SU-DHL-6 (cell line): Measurements from ENCODE around the gene MMP24.

ENCODE experiments used
- CTCF ChIP-seq: fragments of 200-600 bp; sonication (generic); IDR thresholded peaks from one replicate; pipeline ENCODE4 v1.5.1; 2017; ENCODE audit warnings: antibody characterized with exemption, mild to moderate bottlenecking, low read length, moderate library complexity; ENCODE audit not compliant: insufficient read depth, poor library complexity, severe bottlenecking
- EZH2phosphoT487 ChIP-seq: fragments of 200-600 bp; sonication (generic), shearing (Covaris generic); conservative IDR thresholded peaks from 2 replicates; pipeline ENCODE4 v1.6.1; 2018; ENCODE audit warnings: mild to moderate bottlenecking, antibody characterized with exemption, low read length, moderate library complexity, mixed read lengths

DNA sequence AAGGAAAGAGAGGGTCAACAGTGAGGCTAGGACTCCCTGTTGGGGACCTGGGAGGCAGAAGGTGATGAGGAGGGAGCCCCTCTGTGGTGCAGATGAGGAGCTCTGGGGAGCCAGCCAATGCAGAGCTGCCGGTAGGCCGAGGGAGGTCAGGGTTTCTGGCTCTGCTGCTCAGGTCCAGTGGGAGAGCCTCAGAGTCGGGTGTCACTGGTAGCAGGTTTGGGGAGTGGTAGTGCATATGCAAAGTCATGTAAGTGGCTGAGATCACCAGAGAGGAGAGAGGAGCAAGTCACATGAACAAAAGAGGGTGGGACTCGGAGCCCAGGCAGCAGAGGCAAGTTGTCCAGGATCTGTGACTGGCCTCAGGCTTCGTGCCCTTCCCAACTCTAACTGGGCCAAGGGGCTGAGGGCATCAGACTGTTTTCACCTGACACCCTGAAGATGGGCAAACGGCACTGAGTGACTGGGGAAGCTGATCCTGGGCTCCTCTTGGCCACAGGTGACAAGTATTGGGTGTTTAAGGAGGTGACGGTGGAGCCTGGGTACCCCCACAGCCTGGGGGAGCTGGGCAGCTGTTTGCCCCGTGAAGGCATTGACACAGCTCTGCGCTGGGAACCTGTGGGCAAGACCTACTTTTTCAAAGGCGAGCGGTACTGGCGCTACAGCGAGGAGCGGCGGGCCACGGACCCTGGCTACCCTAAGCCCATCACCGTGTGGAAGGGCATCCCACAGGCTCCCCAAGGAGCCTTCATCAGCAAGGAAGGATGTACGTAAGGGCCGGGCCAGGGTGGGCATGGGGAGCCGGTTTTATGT is 44.8 kb downstream of the MMP24 start:
- TF ChIP-seq CTCF (no peak), EZH2phosphoT487 (no peak)
